GM13977 (cell line): ENCODE data around the gene SPEF1.

Source experiments
- DNase-seq: peaks from one replicate; pipeline ENCODE4 v3.0.0; 2012; ENCODE audit warnings: low spot score
- in situ Hi-C: fragments of 300-500 bp; cut with MboI; formaldehyde crosslinking; loops from one replicate; pipeline ENCODE4 v1.12.0; 2022; ENCODE audit warnings: low sequenced_read_pairs, low pct_unique_long_range_greater_than_20kb, mixed read lengths, inconsistent platforms; ENCODE audit not compliant: unreplicated experiment
- TF ChIP-seq, protein P1 (sequence below): IDR thresholded peaks from 2 replicates; pipeline ENCODE4 v1.5.1; 2012; ENCODE audit warnings: mild to moderate bottlenecking, control low read depth; ENCODE audit not compliant: insufficient read depth; ENCODE audit errors: extremely low read depth, missing control alignments

The SPEF1 gene

DNA sequence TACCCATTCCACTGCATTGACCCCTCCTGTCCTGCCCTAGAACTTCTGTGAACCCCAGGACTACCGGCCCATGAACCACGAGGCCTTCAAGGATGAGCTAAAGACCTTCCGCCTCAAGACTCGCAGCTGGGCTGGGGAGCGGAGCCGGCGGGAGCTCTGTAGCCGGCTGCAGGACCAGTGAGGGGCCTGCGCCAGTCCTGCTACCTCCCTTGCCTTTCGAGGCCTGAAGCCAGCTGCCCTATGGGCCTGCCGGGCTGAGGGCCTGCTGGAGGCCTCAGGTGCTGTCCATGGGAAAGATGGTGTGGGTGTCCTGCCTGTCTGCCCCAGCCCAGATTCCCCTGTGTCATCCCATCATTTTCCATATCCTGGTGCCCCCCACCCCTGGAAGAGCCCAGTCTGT is 23.5 kb upstream of the SPEF1 start:
- DNase-seq = no peak
- in situ Hi-C loops = no loop called here
- TF ChIP-seq, protein P1, sequence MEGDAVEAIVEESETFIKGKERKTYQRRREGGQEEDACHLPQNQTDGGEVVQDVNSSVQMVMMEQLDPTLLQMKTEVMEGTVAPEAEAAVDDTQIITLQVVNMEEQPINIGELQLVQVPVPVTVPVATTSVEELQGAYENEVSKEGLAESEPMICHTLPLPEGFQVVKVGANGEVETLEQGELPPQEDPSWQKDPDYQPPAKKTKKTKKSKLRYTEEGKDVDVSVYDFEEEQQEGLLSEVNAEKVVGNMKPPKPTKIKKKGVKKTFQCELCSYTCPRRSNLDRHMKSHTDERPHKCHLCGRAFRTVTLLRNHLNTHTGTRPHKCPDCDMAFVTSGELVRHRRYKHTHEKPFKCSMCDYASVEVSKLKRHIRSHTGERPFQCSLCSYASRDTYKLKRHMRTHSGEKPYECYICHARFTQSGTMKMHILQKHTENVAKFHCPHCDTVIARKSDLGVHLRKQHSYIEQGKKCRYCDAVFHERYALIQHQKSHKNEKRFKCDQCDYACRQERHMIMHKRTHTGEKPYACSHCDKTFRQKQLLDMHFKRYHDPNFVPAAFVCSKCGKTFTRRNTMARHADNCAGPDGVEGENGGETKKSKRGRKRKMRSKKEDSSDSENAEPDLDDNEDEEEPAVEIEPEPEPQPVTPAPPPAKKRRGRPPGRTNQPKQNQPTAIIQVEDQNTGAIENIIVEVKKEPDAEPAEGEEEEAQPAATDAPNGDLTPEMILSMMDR = no peak

DNA sequence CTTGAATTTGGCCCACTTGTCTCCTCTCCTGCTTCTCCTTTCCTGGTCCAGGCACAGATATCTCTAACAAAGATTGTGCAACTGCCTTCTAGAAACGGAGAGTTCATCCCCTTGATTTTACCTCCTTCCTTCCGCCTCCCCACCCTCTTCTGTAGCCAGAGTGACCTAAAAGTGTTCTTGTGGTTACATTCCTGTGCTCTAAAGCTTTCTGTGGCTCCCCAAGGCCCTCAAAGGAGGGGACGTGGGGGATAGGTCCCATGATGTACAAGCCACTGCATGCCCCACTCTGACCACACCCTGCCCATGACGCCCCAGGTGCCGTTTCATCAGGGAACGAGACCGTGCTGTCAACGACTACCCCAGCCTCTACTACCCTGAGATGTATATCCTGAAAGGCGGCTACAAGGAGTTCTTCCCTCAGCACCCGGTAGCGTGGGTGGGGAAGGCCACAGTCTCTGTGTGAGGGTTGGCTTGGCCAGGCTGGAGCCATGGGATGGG is 23.1 kb upstream of the SPEF1 start:
- TF ChIP-seq, protein P1 = no peak
- DNase-seq = no peak
- in situ Hi-C loops = no loop called here

DNA sequence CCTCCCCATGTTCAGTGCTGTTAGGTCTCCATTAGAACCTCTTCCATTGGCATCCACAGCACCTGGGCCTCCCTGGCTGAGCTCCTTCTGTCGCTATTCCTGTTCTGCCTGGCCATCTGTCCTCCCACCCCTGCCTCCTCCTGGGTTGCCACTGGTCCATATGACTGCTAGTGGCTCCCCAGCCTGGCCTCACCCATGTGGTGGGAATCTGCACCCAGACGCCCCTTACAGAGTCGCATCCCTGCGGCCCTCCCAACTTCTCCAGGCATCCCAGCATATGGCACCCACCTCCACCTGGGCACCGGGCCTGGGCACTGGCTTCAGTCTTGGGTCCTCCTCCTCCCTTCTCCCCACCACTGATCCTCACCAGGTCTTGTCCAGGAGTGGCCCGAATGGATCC is 22.6 kb upstream of the SPEF1 start:
- no peak for DNase-seq
- in situ Hi-C loops = no loop called here

DNA sequence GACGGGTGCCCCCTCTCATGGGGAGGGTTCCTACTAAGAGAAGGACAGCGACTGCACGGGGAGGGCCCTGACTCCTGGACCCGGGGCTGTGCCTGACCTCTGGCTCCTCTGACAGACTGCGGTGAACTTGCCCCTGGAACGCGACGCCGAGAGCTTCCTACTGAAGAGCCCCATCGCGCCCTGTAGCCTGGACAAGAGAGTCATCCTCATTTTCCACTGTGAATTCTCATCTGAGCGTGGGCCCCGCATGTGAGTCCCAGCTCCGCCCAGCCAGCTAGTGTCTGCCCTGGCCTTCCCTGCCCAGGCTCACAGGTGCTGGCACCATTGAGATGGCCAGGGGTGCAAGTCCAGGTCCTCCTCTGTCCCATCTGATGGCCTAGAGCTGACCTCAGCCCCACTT is 22.0 kb upstream of the SPEF1 start:
- in situ Hi-C loops = no loop called here
- TF ChIP-seq, protein P1 = no peak
- no peak for DNase-seq

More for the DNA sequence above, 22.6 kb upstream of the SPEF1 start:
- TF ChIP-seq, protein P1 = no peak

DNA sequence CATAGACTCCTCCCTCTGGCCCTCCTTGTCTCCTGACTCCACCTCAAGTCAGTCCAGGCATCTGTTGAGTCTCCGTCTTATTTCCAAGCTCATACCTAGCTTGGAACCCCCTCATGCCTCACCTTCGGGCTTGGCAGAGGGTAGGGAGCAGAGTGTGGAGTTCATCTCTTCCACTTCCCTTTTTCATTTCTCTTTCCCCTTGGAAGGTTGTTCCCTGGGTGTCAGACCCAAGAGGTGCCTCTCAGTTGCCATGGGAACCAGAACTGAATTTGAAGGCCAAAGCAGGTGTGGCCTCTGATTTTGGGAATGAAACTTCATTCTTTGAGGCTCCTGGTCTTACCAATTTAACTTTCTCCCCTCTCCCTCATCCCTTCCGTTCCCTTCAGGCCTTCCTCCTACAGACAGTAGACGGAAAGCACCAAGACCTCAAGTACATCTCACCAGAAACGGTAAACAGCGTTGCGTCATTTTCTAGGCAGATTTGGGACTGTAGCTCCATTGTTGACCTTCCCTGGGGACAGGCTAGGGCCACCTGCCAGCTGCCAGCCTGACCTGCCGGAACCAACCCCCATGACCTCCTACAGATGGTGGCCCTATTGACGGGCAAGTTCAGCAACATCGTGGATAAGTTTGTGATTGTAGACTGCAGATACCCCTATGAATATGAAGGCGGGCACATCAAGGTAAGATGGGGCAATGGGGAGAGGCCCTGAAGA is 21.4 kb upstream of the SPEF1 start:
- in situ Hi-C loops = no loop called here
- TF ChIP-seq, protein P1 = no peak
- no peak for DNase-seq

DNA sequence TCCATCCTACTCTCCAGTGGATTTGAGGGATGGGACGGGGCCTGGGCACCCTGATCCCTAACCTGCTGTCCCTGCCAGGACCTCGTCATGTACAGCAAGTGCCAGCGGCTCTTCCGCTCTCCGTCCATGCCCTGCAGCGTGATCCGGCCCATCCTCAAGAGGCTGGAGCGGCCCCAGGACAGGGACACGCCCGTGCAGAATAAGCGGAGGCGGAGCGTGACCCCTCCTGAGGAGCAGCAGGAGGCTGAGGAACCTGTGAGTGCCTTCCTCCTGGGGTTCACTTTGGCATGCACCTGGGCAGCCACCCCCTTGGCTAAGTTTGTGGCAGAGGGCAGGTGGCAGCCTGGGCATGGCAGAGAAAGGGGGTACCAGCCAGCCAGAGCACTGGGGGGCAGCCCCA is 20.6 kb upstream of the SPEF1 start:
- TF ChIP-seq, protein P1 = no peak
- in situ Hi-C loops = no loop called here
- no peak for DNase-seq
